Suprapubic skin (tissue), 4 donors: ENCODE results near the gene UBR3. TPM values are rescaled to one million over a fixed set of nuclear protein-coding genes. Genes with fewer than 3 reads are reported as not detected.

ENCODE experiments used
- DNase-seq, 2 donors: peaks; one replicate each; pipeline ENCODE4 v3.0.0-alpha.2; 2019; ENCODE audit warnings: low spot score in 2 of 2
- H3K27ac ChIP-seq: fragments of 200-600 bp; sonication (generic); one replicate; pipeline ENCODE4 v1.5.1; 2019
- H3K27me3 ChIP-seq: fragments of 200-600 bp; sonication (generic); one replicate; pipeline ENCODE4 v1.5.1; 2019
- H3K36me3 ChIP-seq: fragments of 200-600 bp; sonication (generic); one replicate; pipeline ENCODE4 v1.5.1; 2019
- H3K4me1 ChIP-seq: fragments of 200-600 bp; sonication (generic); one replicate; pipeline ENCODE4 v1.5.1; 2019
- H3K4me3 ChIP-seq: fragments of 200-600 bp; sonication (generic); one replicate; pipeline ENCODE4 v1.5.1; 2019; ENCODE audit warnings: mild to moderate bottlenecking
- H3K9me3 ChIP-seq: fragments of 200-600 bp; sonication (generic); one replicate; pipeline ENCODE4 v1.5.1; 2019
- EP300 ChIP-seq: sonication (generic); formaldehyde crosslinking; IDR thresholded peaks from one replicate; pipeline ENCODE4 v1.6.1; 2017; ENCODE audit warnings: antibody characterized with exemption
- POLR2A ChIP-seq, 2 donors: fragments of 450-650 bp; IDR thresholded peaks; one replicate each; pipeline ENCODE4 v1.6.1; 2017; ENCODE audit warnings: antibody characterized with exemption in 2 of 2, mild to moderate bottlenecking in 2 of 2, moderate library complexity in 2 of 2
- POLR2AphosphoS5 ChIP-seq, 3 donors: sonication (generic); formaldehyde crosslinking; IDR thresholded peaks; one replicate each; pipeline ENCODE4 v1.6.1; 2017; ENCODE audit warnings: antibody characterized with exemption in 3 of 3
- WGBS: methylation state at CpG from one replicate; pipeline ENCODE4 v1.1.5; 2018; 5-methylcytosine and 5-hydroxymethylcytosine counted together
- total RNA-seq, 4 donors: library from RNA; depleted of rRNA; stranded (reverse); fragments of >200 nt; gene quantifications; one replicate each; pipeline ENCODE4 v1.1.0, GENCODE V29; 2016
- TF ChIP-seq, protein P1 (sequence below), 2 donors: fragments of 200-600 bp in 1 of 2; fragments of 450-650 bp in 1 of 2; sonication (generic) in 1 of 2; IDR thresholded peaks; one replicate each; pipeline ENCODE4 v1.5.1; 2016 to 2019; ENCODE audit warnings: antibody characterized with exemption in 2 of 2, mild to moderate bottlenecking in 1 of 2, moderate library complexity in 1 of 2

UBR3 gene
- total RNA-seq, 4 donors from 2014 or later: 41.9 to 140 (median 60.4) TPM

DNA sequence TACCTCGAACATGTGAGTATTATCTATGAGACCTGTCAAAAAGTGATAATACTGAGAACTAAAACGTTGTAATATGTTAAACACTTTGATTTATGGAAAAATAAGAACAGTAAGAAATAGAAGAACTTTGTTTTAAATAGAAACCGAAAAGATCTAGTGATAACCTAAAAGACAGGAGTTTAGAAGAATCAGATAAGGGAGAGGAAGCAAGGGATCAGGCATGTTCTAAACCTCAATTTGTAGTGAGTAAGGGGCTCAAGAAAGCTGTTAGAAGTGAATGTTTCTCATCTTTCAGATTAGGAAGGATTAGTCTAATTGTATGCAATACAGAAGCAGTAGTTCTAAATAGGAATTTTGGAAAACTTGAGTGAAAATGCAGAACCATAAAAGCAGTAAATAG is 182.0 kb downstream of the UBR3 start:
- Histone ChIP-seq H3K36me3 (peaks cover 18% of the 10 kb centered on the region), H3K4me1 (no peaks in the 10 kb centered on the region), H3K4me3 (no peak overlapping the region), H3K27me3 (no peaks in the 10 kb centered on the region), H3K27ac (no peak overlapping the region), H3K9me3 (no peaks in the 10 kb centered on the region)
- no peak for DNase-seq
- TF ChIP-seq EP300 (no peak), POLR2A (IDR thresholded peaks at IDR 0.05) (no peak), POLR2AphosphoS5 (IDR thresholded peaks at IDR 0.05) (no peak)
- TF ChIP-seq, protein P1, sequence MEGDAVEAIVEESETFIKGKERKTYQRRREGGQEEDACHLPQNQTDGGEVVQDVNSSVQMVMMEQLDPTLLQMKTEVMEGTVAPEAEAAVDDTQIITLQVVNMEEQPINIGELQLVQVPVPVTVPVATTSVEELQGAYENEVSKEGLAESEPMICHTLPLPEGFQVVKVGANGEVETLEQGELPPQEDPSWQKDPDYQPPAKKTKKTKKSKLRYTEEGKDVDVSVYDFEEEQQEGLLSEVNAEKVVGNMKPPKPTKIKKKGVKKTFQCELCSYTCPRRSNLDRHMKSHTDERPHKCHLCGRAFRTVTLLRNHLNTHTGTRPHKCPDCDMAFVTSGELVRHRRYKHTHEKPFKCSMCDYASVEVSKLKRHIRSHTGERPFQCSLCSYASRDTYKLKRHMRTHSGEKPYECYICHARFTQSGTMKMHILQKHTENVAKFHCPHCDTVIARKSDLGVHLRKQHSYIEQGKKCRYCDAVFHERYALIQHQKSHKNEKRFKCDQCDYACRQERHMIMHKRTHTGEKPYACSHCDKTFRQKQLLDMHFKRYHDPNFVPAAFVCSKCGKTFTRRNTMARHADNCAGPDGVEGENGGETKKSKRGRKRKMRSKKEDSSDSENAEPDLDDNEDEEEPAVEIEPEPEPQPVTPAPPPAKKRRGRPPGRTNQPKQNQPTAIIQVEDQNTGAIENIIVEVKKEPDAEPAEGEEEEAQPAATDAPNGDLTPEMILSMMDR (IDR thresholded peaks at IDR 0.05): no peak
- 84% methylated on average over 3 of the region's 3 CpGs for WGBS

DNA sequence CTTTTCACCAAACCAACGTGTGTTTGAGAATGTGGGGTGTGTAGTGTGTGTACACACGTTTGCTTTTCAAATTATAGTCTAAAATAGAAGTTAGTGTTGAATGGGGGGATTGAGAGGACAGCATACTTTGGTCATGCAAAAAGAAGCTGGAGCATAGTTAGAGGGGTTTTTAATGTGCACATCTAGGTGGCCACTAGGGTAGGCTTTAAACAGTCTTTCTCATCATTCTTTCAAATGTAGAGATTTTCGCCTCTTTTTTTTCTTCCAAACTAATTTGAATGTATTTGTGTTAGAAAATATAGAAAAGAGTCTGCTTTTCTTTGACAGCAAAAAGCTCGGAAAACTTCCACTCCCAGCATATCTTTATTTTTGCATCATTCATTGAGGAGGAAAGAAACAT is 185.5 kb downstream of the UBR3 start:
- Histone ChIP-seq H3K4me1 (no peaks in the 10 kb centered on the region), H3K27ac (no peak overlapping the region), H3K9me3 (no peaks in the 10 kb centered on the region), H3K27me3 (no peaks in the 10 kb centered on the region), H3K36me3 (peaks cover 8% of the 10 kb centered on the region), H3K4me3 (no peak overlapping the region)
- 94% methylated on average over 4 of the region's 4 CpGs for WGBS
- no peak for DNase-seq
- TF ChIP-seq POLR2AphosphoS5 (IDR thresholded peaks at IDR 0.05): no peak
- TF ChIP-seq, protein P1 (IDR thresholded peaks at IDR 0.05): no peak
- TF ChIP-seq POLR2A (IDR thresholded peaks at IDR 0.05): no peak
- no peak for TF ChIP-seq EP300

DNA sequence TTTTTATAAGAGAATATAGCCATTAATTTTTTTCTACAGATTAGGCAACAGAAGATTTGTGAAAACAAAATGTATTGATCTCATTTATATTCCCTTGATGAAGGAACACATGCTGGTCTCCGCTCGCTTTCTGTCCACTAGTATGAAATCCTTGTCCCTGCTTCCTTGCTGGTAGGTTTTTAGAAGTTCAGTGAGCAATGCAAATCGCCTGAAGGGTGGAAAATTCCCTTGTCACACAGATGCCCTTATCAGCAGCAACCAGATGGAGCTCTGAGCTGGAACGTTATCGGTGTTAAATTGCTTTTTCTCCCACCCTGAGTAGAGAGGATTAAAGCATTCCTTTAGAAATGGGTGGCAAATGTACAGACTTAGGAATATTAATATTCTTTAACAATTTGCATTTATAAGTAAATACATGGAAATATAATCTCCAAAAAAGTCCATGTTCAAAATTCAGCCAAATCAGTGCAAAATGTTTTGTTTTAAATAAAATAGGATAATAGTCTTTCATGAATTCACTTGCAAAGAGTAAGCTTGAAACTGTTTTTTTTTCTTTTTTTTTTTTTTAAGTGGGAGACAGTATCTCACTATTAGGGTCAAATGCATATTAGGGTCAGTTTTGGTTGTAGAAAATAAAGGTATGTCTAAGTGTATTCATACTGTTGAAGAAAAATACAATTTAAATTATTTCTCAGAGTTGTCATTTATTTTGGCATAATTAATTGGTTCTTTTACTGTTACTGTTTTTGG is 186.7 kb downstream of the UBR3 start:
- 74% methylated on average over 5 of the region's 5 CpGs for WGBS

DNA sequence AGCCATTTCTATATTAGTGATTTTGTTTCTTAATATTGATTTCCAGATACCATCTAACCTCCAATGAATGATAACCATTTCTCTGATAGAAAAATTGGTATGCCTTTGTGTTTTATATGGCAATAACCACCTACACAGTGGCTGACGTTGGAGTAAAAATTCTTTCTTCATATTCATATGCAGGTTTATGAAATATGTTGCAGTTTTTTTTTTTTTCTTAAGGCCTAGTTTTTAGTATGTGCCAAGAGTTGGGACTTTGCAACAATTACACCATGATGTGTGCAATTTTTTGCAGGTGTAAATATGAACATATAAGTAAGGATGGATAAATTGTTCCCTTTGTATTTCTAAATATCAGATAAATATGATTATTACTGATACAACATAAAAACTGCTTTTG is 187.5 kb downstream of the UBR3 start:
- H3K36me3 ChIP-seq: peaks cover 8% of the 10 kb centered on the region
- TF ChIP-seq EP300: no peak
- TF ChIP-seq POLR2A (IDR thresholded peaks at IDR 0.05): no peak
- TF ChIP-seq, protein P1 (IDR thresholded peaks at IDR 0.05): no peak
- no peak for TF ChIP-seq POLR2AphosphoS5 (IDR thresholded peaks at IDR 0.05)
- no peaks in the 10 kb centered on the region for H3K9me3 ChIP-seq
- DNase-seq: no peak
- WGBS: 76% methylated on average over 1 of the region's 1 CpG
- no peak overlapping the region for H3K27ac ChIP-seq
- no peaks in the 10 kb centered on the region for H3K27me3 ChIP-seq
- no peak overlapping the region for H3K4me3 ChIP-seq
- no peaks in the 10 kb centered on the region for H3K4me1 ChIP-seq

More for the DNA sequence above, 186.7 kb downstream of the UBR3 start:
- H3K27me3 ChIP-seq: no peaks in the 10 kb centered on the region
- no peak for DNase-seq
- no peak overlapping the region for H3K27ac ChIP-seq
- H3K4me3 ChIP-seq: no peak overlapping the region
- H3K9me3 ChIP-seq: no peaks in the 10 kb centered on the region
- no peaks in the 10 kb centered on the region for H3K4me1 ChIP-seq
- TF ChIP-seq EP300: no peak
- no peak for TF ChIP-seq POLR2AphosphoS5 (IDR thresholded peaks at IDR 0.05)
- no peak for TF ChIP-seq POLR2A (IDR thresholded peaks at IDR 0.05)
- TF ChIP-seq, protein P1 (IDR thresholded peaks at IDR 0.05): no peak
- peaks cover 8% of the 10 kb centered on the region for H3K36me3 ChIP-seq

DNA sequence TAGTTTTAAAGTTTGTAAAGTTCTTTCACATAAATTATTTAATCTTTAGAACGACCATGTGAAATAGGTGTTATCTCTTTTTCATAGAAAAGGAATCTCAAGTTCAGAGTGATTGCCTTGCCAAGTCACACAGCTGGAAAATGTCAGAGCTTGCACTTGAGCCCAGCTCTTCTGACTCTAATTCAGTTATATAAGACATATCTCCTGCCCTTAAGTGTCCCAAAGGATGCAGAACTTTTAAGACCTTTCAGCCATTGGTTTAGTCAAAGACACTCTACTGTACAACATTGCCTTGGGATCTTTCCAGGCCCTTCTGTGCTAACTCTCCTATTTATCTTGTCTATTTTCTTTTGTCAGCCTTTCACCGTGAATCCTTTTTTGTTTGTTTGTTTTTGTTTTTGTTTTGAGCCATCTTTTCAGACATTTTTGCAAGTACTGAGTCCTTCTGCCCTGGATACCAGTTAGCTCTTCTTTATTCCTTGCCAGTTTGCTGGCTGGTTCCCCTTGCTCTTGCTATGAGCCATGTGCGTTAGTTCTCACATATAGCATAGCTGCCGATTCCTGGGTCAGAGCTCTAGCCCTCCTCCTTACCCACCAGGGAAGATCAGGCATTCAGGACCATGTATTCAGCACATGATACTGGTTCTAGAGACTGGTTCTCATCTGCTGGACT is 190.7 kb downstream of the UBR3 start:
- Histone ChIP-seq H3K4me3 (no peak overlapping the region), H3K27me3 (no peaks in the 10 kb centered on the region), H3K4me1 (no peaks in the 10 kb centered on the region), H3K36me3 (peaks cover 9% of the 10 kb centered on the region), H3K9me3 (no peaks in the 10 kb centered on the region), H3K27ac (no peak overlapping the region)
- 73% methylated on average over 4 of the region's 4 CpGs for WGBS
- DNase-seq: no peak
- TF ChIP-seq POLR2A (IDR thresholded peaks at IDR 0.05) (no peak), POLR2AphosphoS5 (IDR thresholded peaks at IDR 0.05) (no peak), EP300 (no peak)
- TF ChIP-seq, protein P1 (IDR thresholded peaks at IDR 0.05): no peak
